Neural progenitor cell (in vitro differentiated cells): ENCODE results near the gene GPR15LG.

ENCODE experiments used
- CTCF ChIP-seq: fragments of 200-600 bp; sonication (generic); IDR thresholded peaks from 2 replicates; pipeline ENCODE4 v1.5.1; 2017; ENCODE audit warnings: antibody characterized with exemption, mild to moderate bottlenecking
- EZH2phosphoT487 ChIP-seq: fragments of 200-600 bp; sonication (generic); IDR thresholded peaks from 2 replicates; pipeline ENCODE4 v1.6.1; 2017; ENCODE audit warnings: antibody characterized with exemption

DNA sequence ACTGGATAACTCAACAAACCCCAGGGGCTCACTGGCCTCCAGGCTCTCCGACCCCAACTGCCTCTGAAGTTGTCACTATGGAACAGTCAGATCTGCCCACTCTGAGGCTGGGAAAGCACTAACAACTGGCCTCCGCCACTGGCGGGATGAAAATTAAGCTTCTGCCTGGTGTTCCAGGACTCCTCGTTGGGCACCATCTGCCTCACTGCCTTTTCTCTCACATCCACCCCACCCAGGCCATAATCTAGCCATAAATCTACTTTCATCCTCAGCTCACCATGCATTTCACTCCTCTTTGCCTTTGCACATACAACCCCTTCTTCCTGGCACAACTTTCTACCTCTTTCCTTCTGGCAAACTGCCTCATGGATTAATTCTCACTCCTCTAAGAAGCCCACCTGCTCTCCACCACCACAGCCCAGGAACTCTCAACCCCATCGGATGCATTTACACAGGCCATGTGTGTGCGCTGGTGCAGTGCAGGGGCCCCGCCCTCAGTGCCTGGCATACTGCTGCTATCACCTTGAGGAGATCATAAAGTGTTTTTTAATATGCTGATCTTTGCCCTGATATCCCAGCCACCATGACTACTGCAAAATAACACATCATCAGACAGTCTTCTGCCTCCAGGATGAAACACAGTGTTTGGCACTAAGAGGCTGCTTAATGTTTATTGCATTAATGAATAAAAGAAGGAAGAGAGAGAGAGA, 24.8 kb downstream of the GPR15LG start:
- TF ChIP-seq EZH2phosphoT487, result no peak
- TF ChIP-seq CTCF, result no peak
